ENCODE data around the gene PCYT1A. TPM values are rescaled to one million over a fixed set of nuclear protein-coding genes. Genes with fewer than 3 reads are reported as not detected.
"Not testable (repeated sequence)": the region's sequence is repeated elsewhere in the genome, so short reads cannot be mapped to it uniquely, and the experiment has no call there.

The PCYT1A gene
- total RNA-seq, 1 donor from 2014 or later: 33.9 TPM

DNA sequence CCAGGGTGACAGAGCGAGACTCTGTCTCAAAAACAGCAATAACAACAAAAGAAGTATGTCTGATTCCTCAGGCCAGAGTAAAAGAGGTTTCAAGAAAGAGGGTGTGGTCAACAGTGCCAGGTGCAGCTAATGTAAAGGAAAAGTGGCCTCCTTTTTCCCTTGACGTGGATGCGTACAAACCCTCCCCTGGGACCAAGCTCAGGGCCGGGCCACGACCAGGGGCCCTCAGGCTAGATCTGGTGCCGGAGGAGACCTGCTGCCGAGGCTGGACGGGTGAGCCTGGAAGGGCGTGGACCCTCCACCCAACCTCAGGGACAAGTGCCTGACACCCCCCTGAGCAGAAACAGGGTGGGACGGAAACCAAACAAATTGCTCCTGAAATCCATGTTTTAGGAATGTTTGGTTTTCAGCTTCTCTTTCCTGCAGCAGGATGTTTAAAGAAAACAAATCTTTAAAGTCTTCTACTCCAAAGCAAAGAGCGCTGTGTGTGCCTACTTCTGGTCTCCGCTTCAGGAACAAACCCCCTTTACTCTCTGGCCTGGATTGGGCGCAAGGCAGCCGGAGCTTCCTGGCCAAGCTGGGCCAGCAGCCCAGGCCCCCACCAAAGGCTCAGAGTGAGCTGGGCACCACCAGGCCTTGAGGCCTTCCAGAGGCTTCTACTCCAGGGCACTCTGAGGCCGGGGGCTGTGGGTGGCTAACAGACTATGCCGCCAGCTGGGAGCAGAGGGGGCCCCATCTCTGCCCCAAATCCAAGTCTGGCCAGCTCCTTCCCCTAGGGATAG is 97.8 kb downstream of the PCYT1A start:
- no peaks in the 10 kb centered on the region for H3K36me3 Mint-ChIP-seq (ENCODE audit: insufficient read depth)
- H3K27me3 Mint-ChIP-seq: no peaks in the 10 kb centered on the region
- no peaks in the 10 kb centered on the region for H3K4me1 Mint-ChIP-seq (ENCODE audit: low read depth)
- TF ChIP-seq, protein P1, sequence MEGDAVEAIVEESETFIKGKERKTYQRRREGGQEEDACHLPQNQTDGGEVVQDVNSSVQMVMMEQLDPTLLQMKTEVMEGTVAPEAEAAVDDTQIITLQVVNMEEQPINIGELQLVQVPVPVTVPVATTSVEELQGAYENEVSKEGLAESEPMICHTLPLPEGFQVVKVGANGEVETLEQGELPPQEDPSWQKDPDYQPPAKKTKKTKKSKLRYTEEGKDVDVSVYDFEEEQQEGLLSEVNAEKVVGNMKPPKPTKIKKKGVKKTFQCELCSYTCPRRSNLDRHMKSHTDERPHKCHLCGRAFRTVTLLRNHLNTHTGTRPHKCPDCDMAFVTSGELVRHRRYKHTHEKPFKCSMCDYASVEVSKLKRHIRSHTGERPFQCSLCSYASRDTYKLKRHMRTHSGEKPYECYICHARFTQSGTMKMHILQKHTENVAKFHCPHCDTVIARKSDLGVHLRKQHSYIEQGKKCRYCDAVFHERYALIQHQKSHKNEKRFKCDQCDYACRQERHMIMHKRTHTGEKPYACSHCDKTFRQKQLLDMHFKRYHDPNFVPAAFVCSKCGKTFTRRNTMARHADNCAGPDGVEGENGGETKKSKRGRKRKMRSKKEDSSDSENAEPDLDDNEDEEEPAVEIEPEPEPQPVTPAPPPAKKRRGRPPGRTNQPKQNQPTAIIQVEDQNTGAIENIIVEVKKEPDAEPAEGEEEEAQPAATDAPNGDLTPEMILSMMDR (IDR thresholded peaks at IDR 0.05; ENCODE audit: unreplicated experiment): no peak
- H3K9me3 Mint-ChIP-seq (ENCODE audit: low read depth): no peaks in the 10 kb centered on the region
- no peak overlapping the region for H3K4me3 Mint-ChIP-seq (ENCODE audit: low read depth)
- DNase-seq (ENCODE audit: low spot score, unreplicated experiment): no peak
- no peak overlapping the region for H3K27ac Mint-ChIP-seq

DNA sequence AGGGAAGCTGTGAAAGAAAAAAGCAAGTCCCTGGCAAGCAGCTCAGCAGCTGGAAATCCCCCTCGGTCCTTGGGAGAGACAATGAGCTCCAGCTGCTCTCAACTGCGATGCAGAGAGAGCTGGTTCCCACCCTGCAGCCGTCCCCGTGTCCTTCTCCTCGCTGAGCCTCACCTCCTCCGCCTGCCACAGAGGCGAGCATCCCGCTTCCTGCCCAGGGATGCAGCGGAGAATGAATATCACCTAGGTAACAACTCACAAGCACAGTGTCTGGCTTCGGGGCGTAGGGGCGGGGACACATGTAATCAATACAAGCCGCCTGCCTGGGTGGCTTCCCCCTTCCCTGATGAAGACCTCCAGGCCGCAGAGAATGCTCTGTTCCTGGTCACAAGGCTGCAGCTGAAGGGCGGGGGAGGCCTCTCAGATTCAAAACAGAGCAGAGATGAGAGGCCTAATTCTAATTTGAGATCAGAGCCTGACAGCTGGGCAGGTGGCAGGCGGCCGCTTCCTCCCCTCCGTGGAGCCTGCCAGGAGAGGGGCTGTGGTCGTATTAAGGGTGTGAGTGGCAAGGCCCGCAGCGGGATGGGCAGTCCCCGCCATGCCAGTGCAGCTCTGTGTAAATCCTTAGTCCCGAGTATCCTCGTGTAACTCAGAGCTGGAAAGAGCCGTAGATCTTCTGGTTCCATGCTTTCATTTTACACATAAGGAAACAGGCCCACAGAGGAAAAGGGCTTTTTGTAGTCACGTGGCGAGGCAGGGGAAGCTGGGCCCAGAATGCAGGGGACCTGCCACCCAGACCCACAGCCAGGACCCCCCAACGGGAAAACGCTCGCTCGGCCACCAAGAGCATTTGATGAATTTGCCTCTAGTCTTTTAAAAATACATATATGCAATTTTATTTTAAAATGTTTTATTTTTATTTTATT is 100.6 kb downstream of the PCYT1A start:
- no peak overlapping the region for H3K27ac Mint-ChIP-seq
- H3K27me3 Mint-ChIP-seq: no peaks in the 10 kb centered on the region
- TF ChIP-seq, protein P1 (IDR thresholded peaks at IDR 0.05; ENCODE audit: unreplicated experiment): no peak
- H3K4me3 Mint-ChIP-seq (ENCODE audit: low read depth): no peak overlapping the region
- DNase-seq (ENCODE audit: low spot score, unreplicated experiment): no peak
- no peaks in the 10 kb centered on the region for H3K4me1 Mint-ChIP-seq (ENCODE audit: low read depth)
- H3K36me3 Mint-ChIP-seq (ENCODE audit: insufficient read depth): no peaks in the 10 kb centered on the region
- no peaks in the 10 kb centered on the region for H3K9me3 Mint-ChIP-seq (ENCODE audit: low read depth)

DNA sequence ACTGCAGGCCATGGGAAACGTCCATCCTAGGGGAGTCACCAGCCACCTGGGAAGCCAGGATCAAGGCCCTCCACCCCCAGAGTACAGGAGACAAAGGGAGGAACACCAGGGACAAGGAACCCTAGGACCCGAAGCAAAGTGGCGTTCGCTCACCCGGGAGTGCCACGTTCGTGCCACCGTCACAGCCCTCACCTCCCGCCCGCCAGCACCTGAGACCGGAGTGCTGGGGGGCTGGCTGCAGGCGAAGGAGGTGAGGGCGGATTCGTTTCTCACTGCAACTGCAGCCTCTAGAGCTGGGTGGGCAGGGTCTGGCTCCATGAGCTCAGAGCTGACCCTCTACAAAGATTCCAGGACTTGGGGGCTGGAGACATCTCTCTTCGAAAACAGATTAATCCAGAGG is 102.6 kb downstream of the PCYT1A start:
- Mint-ChIP-seq H3K4me1 (ENCODE audit: low read depth) (peaks cover 2% of the 10 kb centered on the region), H3K27me3 (no peaks in the 10 kb centered on the region), H3K9me3 (ENCODE audit: low read depth) (no peaks in the 10 kb centered on the region), H3K27ac (no peak overlapping the region), H3K36me3 (ENCODE audit: insufficient read depth) (no peaks in the 10 kb centered on the region), H3K4me3 (ENCODE audit: low read depth) (no peak overlapping the region)
- TF ChIP-seq, protein P1 (IDR thresholded peaks at IDR 0.05; ENCODE audit: unreplicated experiment): no peak
- DNase-seq (ENCODE audit: low spot score, unreplicated experiment): no peak

DNA sequence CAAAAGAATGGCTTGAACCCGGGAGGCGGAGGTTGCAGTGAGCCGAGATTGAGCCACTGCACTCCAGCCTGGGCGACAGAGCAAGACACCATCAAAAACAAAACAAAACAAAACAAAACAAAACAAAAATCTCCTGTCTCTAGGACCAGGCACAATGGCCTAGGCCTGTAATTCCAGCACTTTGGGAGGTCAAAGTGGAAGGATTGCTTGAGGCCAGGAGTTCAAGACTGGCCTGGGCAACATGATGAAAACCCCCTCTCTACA is 103.4 kb downstream of the PCYT1A start:
- H3K4me3 Mint-ChIP-seq (ENCODE audit: low read depth); H3K36me3 Mint-ChIP-seq (ENCODE audit: insufficient read depth); H3K9me3 Mint-ChIP-seq (ENCODE audit: low read depth); H3K27me3 Mint-ChIP-seq; DNase-seq (ENCODE audit: low spot score, unreplicated experiment); H3K27ac Mint-ChIP-seq: not testable (repeated sequence)
- H3K4me1 Mint-ChIP-seq (ENCODE audit: low read depth): peaks cover 10% of the 10 kb centered on the region

DNA sequence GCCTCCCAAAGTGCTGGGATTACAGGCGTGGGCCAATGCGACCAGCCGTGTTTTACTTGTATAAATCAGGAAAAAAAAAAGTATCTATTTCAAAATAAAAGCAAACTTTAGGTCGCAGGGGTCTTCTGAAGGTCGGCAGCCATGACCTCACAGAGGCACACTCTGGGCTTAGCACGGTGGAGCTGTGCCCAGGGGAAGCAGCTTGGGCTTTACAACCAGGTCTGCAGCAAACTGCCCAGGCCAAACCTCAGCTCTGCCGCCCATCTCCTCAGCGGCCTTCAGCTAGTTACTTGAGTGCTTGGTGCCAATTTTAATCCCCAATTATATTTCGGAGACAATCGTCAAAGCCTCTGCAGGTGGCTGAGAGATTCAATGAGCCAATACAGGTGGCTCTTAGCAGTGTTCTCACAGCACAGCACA is 106.4 kb downstream of the PCYT1A start:
- no peak for DNase-seq (ENCODE audit: low spot score, unreplicated experiment)

More for the DNA sequence above, 106.4 kb downstream of the PCYT1A start:
- peaks cover 18% of the 10 kb centered on the region for H3K4me1 Mint-ChIP-seq (ENCODE audit: low read depth)
- no peaks in the 10 kb centered on the region for H3K36me3 Mint-ChIP-seq (ENCODE audit: insufficient read depth)
- TF ChIP-seq, protein P1 (IDR thresholded peaks at IDR 0.05; ENCODE audit: unreplicated experiment): no peak
- no peaks in the 10 kb centered on the region for H3K9me3 Mint-ChIP-seq (ENCODE audit: low read depth)
- H3K27ac Mint-ChIP-seq: no peak overlapping the region
- no peak overlapping the region for H3K4me3 Mint-ChIP-seq (ENCODE audit: low read depth)
- H3K27me3 Mint-ChIP-seq: peaks cover 3% of the 10 kb centered on the region
